Mesenchymal stem cell (in vitro differentiated cells and primary cell): ENCODE data around the gene STK17A.

Experiments used
- DNase-seq: peaks from one replicate; pipeline ENCODE4 v3.0.0-alpha.2; 2013
- H2AFZ ChIP-seq: one replicate; pipeline ENCODE4 v1.6.1; 2013; ENCODE audit warnings: low read depth, mild to moderate bottlenecking, control low read depth, inconsistent platforms, low read length, moderate library complexity
- H2AK5ac ChIP-seq: 2 replicates; pipeline ENCODE4 v1.6.1; 2013; ENCODE audit warnings: low read length, moderate library complexity, mild to moderate bottlenecking, inconsistent platforms; ENCODE audit not compliant: severe bottlenecking
- H2BK120ac ChIP-seq: one replicate; pipeline ENCODE4 v1.6.1; 2013; ENCODE audit warnings: low read depth, mild to moderate bottlenecking, inconsistent platforms, low read length, moderate library complexity
- H2BK12ac ChIP-seq, 2 experiments: one replicate each; pipeline ENCODE4 v1.6.1; 2013; ENCODE audit warnings: inconsistent platforms in 2 of 2, low read length in 2 of 2, mild to moderate bottlenecking in 2 of 2, moderate library complexity in 2 of 2, control low read depth in 1 of 2
- H2BK15ac ChIP-seq: one replicate; pipeline ENCODE4 v1.6.1; 2013; ENCODE audit warnings: mild to moderate bottlenecking, low read depth, inconsistent platforms; ENCODE audit not compliant: poor library complexity, severe bottlenecking
- H2BK5ac ChIP-seq: 2 replicates; pipeline ENCODE4 v1.6.1; 2013; ENCODE audit warnings: low read depth, mild to moderate bottlenecking, low read length, control low read depth, inconsistent platforms; ENCODE audit not compliant: poor library complexity, severe bottlenecking
- H3K14ac ChIP-seq, 2 experiments: one replicate each; pipeline ENCODE4 v1.6.1; 2013; ENCODE audit warnings: inconsistent platforms in 2 of 2, low read length in 2 of 2, control low read depth in 1 of 2, mild to moderate bottlenecking in 1 of 2, moderate library complexity in 1 of 2
- H3K18ac ChIP-seq, 2 experiments: one replicate each; pipeline ENCODE4 v1.6.1; 2013; ENCODE audit warnings: inconsistent platforms in 2 of 2, low read length in 2 of 2, control low read depth in 1 of 2, low read depth in 1 of 2, mild to moderate bottlenecking in 1 of 2
- H3K23ac ChIP-seq, 2 experiments: one replicate each; pipeline ENCODE4 v1.6.1; 2013; ENCODE audit warnings: inconsistent platforms in 2 of 2, low read length in 2 of 2, mild to moderate bottlenecking in 2 of 2, moderate library complexity in 2 of 2, control low read depth in 1 of 2
- H3K27ac ChIP-seq: 2 replicates; pipeline ENCODE4 v1.5.1; 2013; ENCODE audit warnings: mild to moderate bottlenecking, moderate library complexity, low read length, control low read depth, inconsistent platforms; ENCODE audit not compliant: poor library complexity, severe bottlenecking
- H3K27me3 ChIP-seq, 2 experiments: 2 replicates each; pipeline versions ENCODE4 v1.6.1 to v1.7.0; 2013; ENCODE audit warnings: low read length in 2 of 2, mild to moderate bottlenecking in 2 of 2, moderate library complexity in 2 of 2, control low read depth in 1 of 2, inconsistent platforms in 1 of 2; ENCODE audit not compliant: control insufficient read depth in 1 of 2, insufficient read depth in 1 of 2
- H3K36me3 ChIP-seq, 2 experiments: 2 replicates each; pipeline versions ENCODE4 v1.6.1 to v1.7.0; 2013; ENCODE audit warnings: low read length in 2 of 2, control low read depth in 1 of 2, inconsistent platforms in 1 of 2, low read depth in 1 of 2, mild to moderate bottlenecking in 1 of 2; ENCODE audit not compliant: insufficient read depth in 2 of 2, control insufficient read depth in 1 of 2
- H3K4ac ChIP-seq, 2 experiments: one replicate each; pipeline ENCODE4 v1.6.1; 2013; ENCODE audit warnings: inconsistent platforms in 2 of 2, low read length in 2 of 2, mild to moderate bottlenecking in 2 of 2, moderate library complexity in 2 of 2, control low read depth in 1 of 2, low read depth in 1 of 2
- H3K4me1 ChIP-seq: 2 replicates; pipeline ENCODE4 v1.6.1; 2013; ENCODE audit warnings: low read depth, low read length, control low read depth; ENCODE audit not compliant: control insufficient read depth, insufficient read depth
- H3K4me2 ChIP-seq: 2 replicates; pipeline ENCODE4 v1.6.1; 2013; ENCODE audit warnings: low read length, mild to moderate bottlenecking, inconsistent platforms; ENCODE audit not compliant: poor library complexity, severe bottlenecking
- H3K4me3 ChIP-seq, 2 experiments: 2 replicates each; pipeline versions ENCODE4 v1.5.1 to v1.7.0; 2013; ENCODE audit warnings: low read length in 2 of 2, mild to moderate bottlenecking in 2 of 2, control low read depth in 1 of 2, low read depth in 1 of 2; ENCODE audit not compliant: insufficient read depth in 1 of 2
- H3K79me1 ChIP-seq: replicated peaks from 2 replicates; pipeline ENCODE4 v1.6.1; 2013; ENCODE audit warnings: mild to moderate bottlenecking, control low read depth, low read length, inconsistent platforms; ENCODE audit not compliant: poor library complexity, severe bottlenecking
- H3K9ac ChIP-seq: 2 replicates; pipeline ENCODE4 v1.7.0; 2013; ENCODE audit warnings: mild to moderate bottlenecking, low read length, moderate library complexity
- H3K9me3 ChIP-seq: 2 replicates; pipeline ENCODE4 v1.7.0; 2013; ENCODE audit warnings: mild to moderate bottlenecking, low read length; ENCODE audit not compliant: control insufficient read depth
- H4K8ac ChIP-seq: one replicate; pipeline ENCODE4 v1.6.1; 2013; ENCODE audit warnings: inconsistent platforms, mild to moderate bottlenecking, low read length, moderate library complexity
- H4K91ac ChIP-seq: one replicate; pipeline ENCODE4 v1.6.1; 2013; ENCODE audit warnings: mild to moderate bottlenecking, low read length, inconsistent platforms
- whole genome bisulfite sequencing: methylation state at CpG from one replicate; pipeline ENCODE4 v1.1.7; 2013; ENCODE audit warnings: mixed read lengths; 5-methylcytosine and 5-hydroxymethylcytosine counted together

Gene STK17A

GRCh38 chr7:43648473-43649406, 65.8 kb downstream of the STK17A start:
- H3K36me3 ChIP-seq, result peaks cover 4 to 12% of the 10 kb centered on the region in 2 experiments

GRCh38 chr7:43649755-43650274, 66.9 kb downstream of the STK17A start:
- no peak overlapping the region for H3K23ac ChIP-seq
- H4K8ac ChIP-seq, result peak overlapping the region; percentile 72
- WGBS, result 19% methylated on average over 4 of the region's 4 CpGs

More at GRCh38 chr7:43648473-43649406, 65.8 kb downstream of the STK17A start:
- peak overlapping the region; percentile 75 for H2BK120ac ChIP-seq
- H3K27ac ChIP-seq, result peak overlapping the region; percentile 96
- peaks cover 19% of the 10 kb centered on the region for H3K79me1 ChIP-seq
- H2BK12ac ChIP-seq, result peak overlapping the region; percentile 40 to 61
- H2AFZ ChIP-seq, result no peak overlapping the region
- H3K4ac ChIP-seq, result peak overlapping the region; percentile 25 to 83
- H4K91ac ChIP-seq, result peak overlapping the region; percentile 58
- H2BK5ac ChIP-seq, result peak overlapping the region; percentile 78
- H2BK15ac ChIP-seq, result peak overlapping the region; percentile 32
- H4K8ac ChIP-seq, result peak overlapping the region; percentile 59
- peak overlapping the region; percentile 82 for H3K9ac ChIP-seq
- H3K27me3 ChIP-seq, result no peaks in the 10 kb centered on the region
- H3K4me2 ChIP-seq, result peak overlapping the region; percentile 35
- no peak overlapping the region for H3K23ac ChIP-seq
- peak overlapping the region; percentile 64 to 78 for H3K18ac ChIP-seq
- H3K14ac ChIP-seq, result no peak overlapping the region
- 38% methylated on average over 6 of the region's 8 CpGs for WGBS
- H3K9me3 ChIP-seq, result no peaks in the 10 kb centered on the region
- DNase-seq, result peak; percentile 70
- H2AK5ac ChIP-seq, result peak overlapping the region; percentile 86
- no peak overlapping the region for H3K4me3 ChIP-seq
- H3K4me1 ChIP-seq, result peaks cover 34% of the 10 kb centered on the region

GRCh38 chr7:43650457-43651052, 67.6 kb downstream of the STK17A start:
- H3K4me2 ChIP-seq, result no peak overlapping the region
- peak overlapping the region; percentile 71 for H2BK5ac ChIP-seq
- peaks cover 19% of the 10 kb centered on the region for H3K79me1 ChIP-seq
- peak overlapping the region; percentile 92 for H2BK15ac ChIP-seq
- H3K9ac ChIP-seq, result peak overlapping the region; percentile 82
- H4K8ac ChIP-seq, result peak overlapping the region; percentile 67
- H4K91ac ChIP-seq, result peak overlapping the region; percentile 80
- H3K27ac ChIP-seq, result peak overlapping the region; percentile 90
- no peak overlapping the region for H3K4me3 ChIP-seq
- H2AK5ac ChIP-seq, result peak overlapping the region; percentile 86
- H3K36me3 ChIP-seq, result no peaks in the 10 kb centered on the region
- 5% methylated on average over 9 of the region's 9 CpGs for WGBS
- H3K14ac ChIP-seq, result no peak overlapping the region
- peaks cover 32% of the 10 kb centered on the region for H3K4me1 ChIP-seq
- peak overlapping the region in 1 of 2 experiments; percentile 70 for H2BK12ac ChIP-seq
- peak overlapping the region; percentile 97 for H2BK120ac ChIP-seq
- H3K27me3 ChIP-seq, result no peaks in the 10 kb centered on the region
- peak overlapping the region; percentile 65 to 88 for H3K18ac ChIP-seq
- no peak overlapping the region for H2AFZ ChIP-seq
- peak; percentile 65 for DNase-seq
- no peak overlapping the region for H3K23ac ChIP-seq
- no peaks in the 10 kb centered on the region for H3K9me3 ChIP-seq
- peak overlapping the region; percentile 57 to 84 for H3K4ac ChIP-seq

More at GRCh38 chr7:43649755-43650274, 66.9 kb downstream of the STK17A start:
- Histone ChIP-seq H3K27me3 (no peaks in the 10 kb centered on the region), H3K9me3 (no peaks in the 10 kb centered on the region), H3K9ac (peak overlapping the region; percentile 82), H3K18ac (peak overlapping the region in 1 of 2 experiments; percentile 73), H2BK15ac (no peak overlapping the region), H2AFZ (no peak overlapping the region), H3K4me1 (peaks cover 32% of the 10 kb centered on the region), H3K4ac (peak overlapping the region; percentile 50 to 83), H2BK12ac (peak overlapping the region in 1 of 2 experiments; percentile 60), H3K27ac (peak overlapping the region; percentile 96), H2BK120ac (peak overlapping the region; percentile 29), H3K14ac (no peak overlapping the region), H2AK5ac (peak overlapping the region; percentile 40), H3K36me3 (peaks cover 0 to 5% of the 10 kb centered on the region in 2 experiments), H2BK5ac (no peak overlapping the region), H3K79me1 (peaks cover 19% of the 10 kb centered on the region), H3K4me3 (no peak overlapping the region), H4K91ac (no peak overlapping the region), H3K4me2 (no peak overlapping the region)
- peak; percentile 40 for DNase-seq

- Histone ChIP-seq H3K27me3 (no peaks in the 10 kb centered on the region), H3K9ac (no peak overlapping the region), H3K4ac (no peak overlapping the region), H3K79me1 (peaks cover 20% of the 10 kb centered on the region), H3K4me2 (no peak overlapping the region), H2BK12ac (peak overlapping the region; percentile 8 to 85), H3K14ac (no peak overlapping the region), H4K8ac (no peak overlapping the region), H3K36me3 (no peaks in the 10 kb centered on the region), H3K9me3 (no peaks in the 10 kb centered on the region), H4K91ac (peak overlapping the region; percentile 54), H3K4me1 (peaks cover 19% of the 10 kb centered on the region), H3K27ac (no peak overlapping the region), H3K4me3 (no peak overlapping the region), H2AK5ac (peak overlapping the region; percentile 55), H2BK15ac (no peak overlapping the region), H2BK5ac (no peak overlapping the region), H2AFZ (no peak overlapping the region), H2BK120ac (peak overlapping the region; percentile 73), H3K23ac (no peak overlapping the region), H3K18ac (peak overlapping the region in 1 of 2 experiments; percentile 45)
- DNase-seq, result no peak
These were observed 69.5 kb downstream of the STK17A start for GRCh38 chr7:43652364-43652763.
